OCI-LY7 (cell line): Measurements from ENCODE around the gene NLN. TPM values are rescaled to one million over a fixed set of nuclear protein-coding genes. Genes with fewer than 3 reads are reported as not detected.
"Not testable (repeated sequence)": the region's sequence is repeated elsewhere in the genome, so short reads cannot be mapped to it uniquely, and the experiment has no call there.

Source experiments
- BruUV-seq: library from RNA; stranded (reverse); fragments of 400-500 nt; replicated peaks from 2 replicates; lab custom pipeline; 2021; lab: Mats Ljungman, UMichigan
- CTCF ChIA-PET: fragments of 300-600 bp; sonication (Branson Sonifier 250); formaldehyde crosslinking; loops from one replicate; lab custom pipeline; 2022; ENCODE audit warnings: antibody characterized with exemption; ENCODE audit not compliant: unreplicated experiment; lab: Charles Lee
- POLR2A ChIA-PET: fragments of 300-600 bp; sonication (Branson Sonifier 250); formaldehyde crosslinking; loops from one replicate; lab custom pipeline; 2022; ENCODE audit warnings: antibody characterized with exemption; lab: Charles Lee
- DNase-seq: peaks from one replicate; pipeline ENCODE4 v3.0.0-alpha.2; 2015; ENCODE audit warnings: low spot score
- H2AFZ ChIP-seq: fragments of 200-600 bp; sonication (generic), shearing (Covaris generic); 2 replicates; pipeline ENCODE4 v1.6.1; 2014; ENCODE audit warnings: mild to moderate bottlenecking, antibody characterized with exemption, low read length, moderate library complexity
- H3K27ac ChIP-seq: fragments of 200-600 bp; sonication (generic); 2 replicates; pipeline ENCODE4 v1.5.1; 2014; ENCODE audit warnings: mixed run types, low read depth, mild to moderate bottlenecking, moderate library complexity, low read length, inconsistent platforms; ENCODE audit not compliant: poor library complexity, severe bottlenecking
- H3K36me3 ChIP-seq: fragments of 200-600 bp; sonication (generic); 2 replicates; pipeline ENCODE4 v1.6.1; 2014; ENCODE audit warnings: mild to moderate bottlenecking, antibody characterized with exemption, low read length, moderate library complexity, mixed read lengths; ENCODE audit not compliant: insufficient read depth
- H3K4me1 ChIP-seq: fragments of 200-600 bp; sonication (generic); 2 replicates; pipeline ENCODE4 v1.5.1; 2014; ENCODE audit warnings: mild to moderate bottlenecking, low read length; ENCODE audit not compliant: insufficient read depth, poor library complexity, severe bottlenecking
- H3K4me2 ChIP-seq: fragments of 200-600 bp; sonication (generic); 2 replicates; pipeline ENCODE4 v1.6.1; 2014; ENCODE audit warnings: mild to moderate bottlenecking, low read length
- H3K4me3 ChIP-seq: fragments of 200-600 bp; sonication (generic); 2 replicates; pipeline ENCODE4 v1.5.1; 2014; ENCODE audit warnings: mild to moderate bottlenecking, low read depth, low read length; ENCODE audit not compliant: poor library complexity, severe bottlenecking
- H3K79me2 ChIP-seq: fragments of 200-600 bp; sonication (generic); 2 replicates; pipeline ENCODE4 v1.6.1; 2016; ENCODE audit warnings: low read depth, mild to moderate bottlenecking, low read length, moderate library complexity, mixed read lengths; ENCODE audit not compliant: insufficient read depth
- H3K9me2 ChIP-seq: fragments of 200-600 bp; sonication (generic); 2 replicates; pipeline ENCODE4 v1.6.1; 2016; ENCODE audit warnings: mild to moderate bottlenecking, low read length, mixed read lengths; ENCODE audit not compliant: insufficient read depth
- H3K9me3 ChIP-seq: fragments of 200-600 bp; sonication (generic); 2 replicates; pipeline ENCODE4 v1.6.1; 2014; ENCODE audit warnings: mild to moderate bottlenecking, mixed run types, low read length, mixed read lengths
- H4K20me1 ChIP-seq: fragments of 200-600 bp; sonication (generic); 2 replicates; pipeline ENCODE4 v1.6.1; 2014; ENCODE audit warnings: mild to moderate bottlenecking, antibody characterized with exemption, low read length, moderate library complexity, mixed read lengths; ENCODE audit not compliant: insufficient read depth
- CTCF ChIP-seq: fragments of 200-600 bp; sonication (generic); conservative IDR thresholded peaks from 2 replicates; pipeline ENCODE4 v1.5.1; 2014; ENCODE audit warnings: mild to moderate bottlenecking, antibody characterized with exemption, low read length, moderate library complexity, mixed read lengths
- EZH2phosphoT487 ChIP-seq: fragments of 200-600 bp; sonication (generic); IDR thresholded peaks from 2 replicates; pipeline ENCODE4 v1.6.1; 2018; ENCODE audit warnings: low read depth, borderline replicate concordance, mild to moderate bottlenecking, mixed run types, antibody characterized with exemption, low read length, moderate library complexity, mixed read lengths
- intact Hi-C: fragments of 100-400 bp; cut with micrococcal nuclease; formaldehyde crosslinking; loops from one replicate; pipeline ENCODE4 v1.10.0; 2022; ENCODE audit not compliant: unreplicated experiment
- total RNA-seq, 2 experiments: library from RNA; depleted of rRNA in 1 of 2; stranded (reverse); fragments of >200 nt in 1 of 2; shearing (Covaris generic) in 1 of 2; gene quantifications; 2 replicates each; pipeline ENCODE4 v1.2.3, GENCODE V29; 2014 to 2022

The NLN gene
- total RNA-seq, 2 experiments from 2014 or later = 14.9 to 26.0 TPM

GRCh38 chr5:65805089-65805488 lies 83.1 kb downstream of the NLN start:
- no peak for DNase-seq
- intact Hi-C loops = no loop called here
- CTCF ChIA-PET = no interaction called here

GRCh38 chr5:65807494-65807893 lies 85.5 kb downstream of the NLN start:
- H3K27ac ChIP-seq, H3K79me2 ChIP-seq, H2AFZ ChIP-seq, H3K9me2 ChIP-seq, intact Hi-C loops, BruUV-seq, H4K20me1 ChIP-seq, H3K4me3 ChIP-seq, POLR2A ChIA-PET, DNase-seq, H3K4me1 ChIP-seq, CTCF ChIA-PET, H3K4me2 ChIP-seq: not testable (repeated sequence)
- Histone ChIP-seq H3K9me3 (peaks cover 11% of the 10 kb centered on the region; the same call in 1 of the 2 replicates), H3K36me3 (peaks cover 55% of the 10 kb centered on the region)

More at GRCh38 chr5:65805089-65805488, 83.1 kb downstream of the NLN start:
- no TSS peak for BruUV-seq
- H4K20me1 ChIP-seq = no peaks in the 10 kb centered on the region
- peaks cover 53% of the 10 kb centered on the region for H3K36me3 ChIP-seq
- H3K27ac ChIP-seq = no peak overlapping the region
- H3K4me2 ChIP-seq = no peak overlapping the region
- H3K9me2 ChIP-seq = no peaks in the 10 kb centered on the region
- no peak overlapping the region for H2AFZ ChIP-seq
- POLR2A ChIA-PET = no interaction called here
- peaks cover 20% of the 10 kb centered on the region; the same call in 1 of the 2 replicates for H3K9me3 ChIP-seq
- no peaks in the 10 kb centered on the region for H3K79me2 ChIP-seq
- H3K4me3 ChIP-seq = no peak overlapping the region
- no peaks in the 10 kb centered on the region for H3K4me1 ChIP-seq
- no peak for TF ChIP-seq CTCF
- TF ChIP-seq EZH2phosphoT487 = no peak

- Histone ChIP-seq H3K27ac (no peak overlapping the region), H3K36me3 (peaks cover 51% of the 10 kb centered on the region), H3K79me2 (no peaks in the 10 kb centered on the region), H2AFZ (no peak overlapping the region), H3K9me2 (no peaks in the 10 kb centered on the region), H3K4me3 (no peak overlapping the region), H3K4me1 (no peaks in the 10 kb centered on the region), H3K9me3 (0 out of 2 replicates have a peak, but pooled peaks cover 3% of the 10 kb centered on the region), H4K20me1 (no peaks in the 10 kb centered on the region), H3K4me2 (no peak overlapping the region)
- TF ChIP-seq EZH2phosphoT487 (no peak), CTCF (no peak)
- CTCF ChIA-PET = no interaction called here
- intact Hi-C loops = no loop called here
- DNase-seq = no peak
- POLR2A ChIA-PET = interaction anchor here (1.1 to 1.3 kb wide), 3 partner anchors 9 to 109 kb away, joined by 3 to 8 read pairs (median 4); no protein-coding TSS in a partner anchor
- BruUV-seq = no TSS peak
These were observed 86.3 kb downstream of the NLN start for GRCh38 chr5:65808251-65808741.
